NB4 (cell line): ENCODE results near the gene ANKS1B.

Experiments used
- CTCF ChIP-seq: IDR thresholded peaks from one replicate; pipeline ENCODE4 v1.5.1; 2012; ENCODE audit warnings: low read depth, low read length
- MAX ChIP-seq: IDR thresholded peaks from 2 replicates; pipeline ENCODE4 v1.6.1; 2011; ENCODE audit warnings: low read depth, low read length

GRCh38 chr12:99200711-99201384 is 783.9 kb downstream of the ANKS1B start:
- TF ChIP-seq MAX (no peak), CTCF (no peak)
